ENCODE results near the gene DNAJB4. TPM values are rescaled to one million over a fixed set of nuclear protein-coding genes. Genes with fewer than 3 reads are reported as not detected.

Gene DNAJB4
- total RNA-seq = 67.1 TPM
- 34.7 TPM for polyA plus RNA-seq

- Histone ChIP-seq H3K36me3 (ENCODE audit: insufficient read depth) (no peaks in the 10 kb centered on the region), H3K4me3 (ENCODE audit: low read depth, low read length) (peak within 1 kb of the TSS; percentile 59), H3K27ac (ENCODE audit: low read depth) (peak within 1 kb of the TSS; percentile 59), H3K4me1 (ENCODE audit: insufficient read depth) (no peaks in the 10 kb centered on the region)
- DNase-seq (ENCODE audit: extremely low spot score) = peak; percentile 92
- under 1% methylated on average over 12 of the region's 12 CpGs for WGBS
Observed at GRCh38 chr1:78004719-78005447, at the start of gene DNAJB4. TSS of gene DNAJB4 (plus strand) at chr1:78004939. CDS start at chr1:78005111, 172 bp downstream.

GRCh38 chr1:77955709-77956108 is 49.0 kb upstream of the DNAJB4 start:
- H3K36me3 ChIP-seq (ENCODE audit: insufficient read depth) = peaks cover 14% of the 10 kb centered on the region
- WGBS = 87% methylated on average over 3 of the region's 3 CpGs
- no peak overlapping the region for H3K27ac ChIP-seq (ENCODE audit: low read depth)
- no peak overlapping the region for H3K4me3 ChIP-seq (ENCODE audit: low read depth, low read length)
- DNase-seq (ENCODE audit: extremely low spot score) = no peak
- H3K4me1 ChIP-seq (ENCODE audit: insufficient read depth) = no peaks in the 10 kb centered on the region

GRCh38 chr1:77956464-77956863 is 48.3 kb upstream of the DNAJB4 start:
- peaks cover 14% of the 10 kb centered on the region for H3K36me3 ChIP-seq (ENCODE audit: insufficient read depth)
- no peak for DNase-seq (ENCODE audit: extremely low spot score)
- no peak overlapping the region for H3K4me3 ChIP-seq (ENCODE audit: low read depth, low read length)
- H3K27ac ChIP-seq (ENCODE audit: low read depth) = no peak overlapping the region
- 87% methylated on average over 3 of the region's 3 CpGs for WGBS
- H3K4me1 ChIP-seq (ENCODE audit: insufficient read depth) = no peaks in the 10 kb centered on the region

GRCh38 chr1:77958391-77958790 is 46.3 kb upstream of the DNAJB4 start:
- no peak overlapping the region for H3K27ac ChIP-seq (ENCODE audit: low read depth)
- H3K4me3 ChIP-seq (ENCODE audit: low read depth, low read length) = no peak overlapping the region
- H3K4me1 ChIP-seq (ENCODE audit: insufficient read depth) = no peaks in the 10 kb centered on the region
- peaks cover 15% of the 10 kb centered on the region for H3K36me3 ChIP-seq (ENCODE audit: insufficient read depth)
- DNase-seq (ENCODE audit: extremely low spot score) = no peak

GRCh38 chr1:77958850-77959249 is 45.9 kb upstream of the DNAJB4 start:
- no peak for DNase-seq (ENCODE audit: extremely low spot score)
- Histone ChIP-seq H3K4me3 (ENCODE audit: low read depth, low read length) (no peak overlapping the region), H3K36me3 (ENCODE audit: insufficient read depth) (peaks cover 17% of the 10 kb centered on the region), H3K27ac (ENCODE audit: low read depth) (no peak overlapping the region), H3K4me1 (ENCODE audit: insufficient read depth) (no peaks in the 10 kb centered on the region)
- WGBS = 86% methylated on average over 2 of the region's 2 CpGs

- 85% methylated on average over 2 of the region's 2 CpGs for WGBS
- no peaks in the 10 kb centered on the region for H3K4me1 ChIP-seq (ENCODE audit: insufficient read depth)
- peaks cover 13% of the 10 kb centered on the region for H3K36me3 ChIP-seq (ENCODE audit: insufficient read depth)
Observed at GRCh38 chr1:77961392-77961791, 43.3 kb upstream of the DNAJB4 start.

GRCh38 chr1:77966291-77966690 is 38.4 kb upstream of the DNAJB4 start:
- H3K36me3 ChIP-seq (ENCODE audit: insufficient read depth) = peaks cover 4% of the 10 kb centered on the region
- no peak overlapping the region for H3K4me3 ChIP-seq (ENCODE audit: low read depth, low read length)
- H3K27ac ChIP-seq (ENCODE audit: low read depth) = no peak overlapping the region
- no peak for DNase-seq (ENCODE audit: extremely low spot score)
- WGBS = 82% methylated on average over 3 of the region's 3 CpGs
- no peaks in the 10 kb centered on the region for H3K4me1 ChIP-seq (ENCODE audit: insufficient read depth)

More at GRCh38 chr1:77961392-77961791, 43.3 kb upstream of the DNAJB4 start:
- Histone ChIP-seq H3K27ac (ENCODE audit: low read depth) (no peak overlapping the region), H3K4me3 (ENCODE audit: low read depth, low read length) (no peak overlapping the region)
- no peak for DNase-seq (ENCODE audit: extremely low spot score)

- WGBS = 48% methylated on average over 1 of the region's 1 CpG
- H3K36me3 ChIP-seq (ENCODE audit: insufficient read depth) = peaks cover 1% of the 10 kb centered on the region
- H3K4me1 ChIP-seq (ENCODE audit: insufficient read depth) = no peaks in the 10 kb centered on the region
Observed at GRCh38 chr1:77970192-77970591, 34.5 kb upstream of the DNAJB4 start.

GRCh38 chr1:77972080-77972479 is 32.7 kb upstream of the DNAJB4 start:
- Histone ChIP-seq H3K4me3 (ENCODE audit: low read depth, low read length) (no peak overlapping the region), H3K27ac (ENCODE audit: low read depth) (no peak overlapping the region), H3K36me3 (ENCODE audit: insufficient read depth) (peaks cover 1% of the 10 kb centered on the region), H3K4me1 (ENCODE audit: insufficient read depth) (no peaks in the 10 kb centered on the region)
- DNase-seq (ENCODE audit: extremely low spot score) = no peak
- WGBS = 83% methylated on average over 3 of the region's 3 CpGs

More at GRCh38 chr1:77970192-77970591, 34.5 kb upstream of the DNAJB4 start:
- no peak overlapping the region for H3K4me3 ChIP-seq (ENCODE audit: low read depth, low read length)
- no peak for DNase-seq (ENCODE audit: extremely low spot score)
- H3K27ac ChIP-seq (ENCODE audit: low read depth) = no peak overlapping the region

GRCh38 chr1:77975386-77975785 is 29.4 kb upstream of the DNAJB4 start:
- DNase-seq (ENCODE audit: extremely low spot score) = no peak

GRCh38 chr1:77975907-77976306 is 28.8 kb upstream of the DNAJB4 start:
- WGBS = 33% methylated on average over 2 of the region's 2 CpGs
- Histone ChIP-seq H3K4me3 (ENCODE audit: low read depth, low read length) (no peak overlapping the region), H3K27ac (ENCODE audit: low read depth) (no peak overlapping the region), H3K4me1 (ENCODE audit: insufficient read depth) (no peaks in the 10 kb centered on the region), H3K36me3 (ENCODE audit: insufficient read depth) (peaks cover 1% of the 10 kb centered on the region)
- no peak for DNase-seq (ENCODE audit: extremely low spot score)

More at GRCh38 chr1:77975386-77975785, 29.4 kb upstream of the DNAJB4 start:
- Histone ChIP-seq H3K4me3 (ENCODE audit: low read depth, low read length) (no peak overlapping the region), H3K27ac (ENCODE audit: low read depth) (no peak overlapping the region), H3K4me1 (ENCODE audit: insufficient read depth) (no peaks in the 10 kb centered on the region), H3K36me3 (ENCODE audit: insufficient read depth) (peaks cover 1% of the 10 kb centered on the region)
- WGBS = 28% methylated on average over 4 of the region's 4 CpGs

GRCh38 chr1:77976433-77977076 is 28.2 kb upstream of the DNAJB4 start:
- Histone ChIP-seq H3K36me3 (ENCODE audit: insufficient read depth) (peaks cover 1% of the 10 kb centered on the region), H3K4me1 (ENCODE audit: insufficient read depth) (no peaks in the 10 kb centered on the region), H3K27ac (ENCODE audit: low read depth) (no peak overlapping the region), H3K4me3 (ENCODE audit: low read depth, low read length) (no peak overlapping the region)
- no peak for DNase-seq (ENCODE audit: extremely low spot score)
- WGBS = 78% methylated on average over 13 of the region's 13 CpGs

- Histone ChIP-seq H3K4me1 (ENCODE audit: insufficient read depth) (no peaks in the 10 kb centered on the region), H3K27ac (ENCODE audit: low read depth) (peak overlapping the region; percentile 98), H3K4me3 (ENCODE audit: low read depth, low read length) (peak overlapping the region; percentile 58), H3K36me3 (ENCODE audit: insufficient read depth) (no peaks in the 10 kb centered on the region)
- no peak for DNase-seq (ENCODE audit: extremely low spot score)
- WGBS = 0% methylated on average over 5 of the region's 5 CpGs
Observed at GRCh38 chr1:77977989-77978292, 26.8 kb upstream of the DNAJB4 start.

GRCh38 chr1:77978293-77978968 is 26.3 kb upstream of the DNAJB4 start:
- peak overlapping the region; percentile 98 for H3K27ac ChIP-seq (ENCODE audit: low read depth)
- no peaks in the 10 kb centered on the region for H3K36me3 ChIP-seq (ENCODE audit: insufficient read depth)
- WGBS = under 1% methylated on average over 34 of the region's 34 CpGs
- no peaks in the 10 kb centered on the region for H3K4me1 ChIP-seq (ENCODE audit: insufficient read depth)
- H3K4me3 ChIP-seq (ENCODE audit: low read depth, low read length) = peak overlapping the region; percentile 58
- DNase-seq (ENCODE audit: extremely low spot score) = peak; percentile 85
